Stimulated activated CD4-positive, alpha-beta T cell treated with anti-CD3 and anti-CD28 coated beads, Interleukin-4, amount 100 ng/mL, for 4 hours (primary cell): ENCODE data around the gene SGSM1.
A peak's percentile ranks its signal among the peaks of the same experiment; 100 is the strongest.
"Not testable (repeated sequence)": the region's sequence is repeated elsewhere in the genome, so short reads cannot be mapped to it uniquely, and the experiment has no call there.

Experiments
- DNase-seq, 2 experiments: peaks; one replicate each; pipeline ENCODE4 v3.0.0-alpha.2; 2020

SGSM1 gene

DNA sequence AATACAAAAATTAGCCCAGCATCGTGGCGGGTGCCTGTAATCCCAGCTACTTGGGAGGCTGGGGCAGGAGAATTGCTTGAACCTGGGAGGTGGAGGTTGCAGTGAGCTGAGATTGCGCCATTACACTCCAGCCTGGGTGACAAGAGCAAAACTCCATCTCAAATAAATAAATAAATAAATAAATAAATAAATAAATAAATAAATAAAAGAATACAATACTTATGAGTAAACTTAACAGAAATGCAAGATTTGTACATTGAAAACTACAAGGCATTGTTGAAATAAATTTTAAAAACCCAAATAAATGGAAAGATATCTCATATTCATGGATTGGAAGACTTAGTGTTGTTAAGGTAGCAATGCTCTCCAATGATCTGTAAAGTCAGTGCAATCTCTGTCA lies 101.1 kb downstream of the SGSM1 start:
- not testable (repeated sequence) for DNase-seq

DNA sequence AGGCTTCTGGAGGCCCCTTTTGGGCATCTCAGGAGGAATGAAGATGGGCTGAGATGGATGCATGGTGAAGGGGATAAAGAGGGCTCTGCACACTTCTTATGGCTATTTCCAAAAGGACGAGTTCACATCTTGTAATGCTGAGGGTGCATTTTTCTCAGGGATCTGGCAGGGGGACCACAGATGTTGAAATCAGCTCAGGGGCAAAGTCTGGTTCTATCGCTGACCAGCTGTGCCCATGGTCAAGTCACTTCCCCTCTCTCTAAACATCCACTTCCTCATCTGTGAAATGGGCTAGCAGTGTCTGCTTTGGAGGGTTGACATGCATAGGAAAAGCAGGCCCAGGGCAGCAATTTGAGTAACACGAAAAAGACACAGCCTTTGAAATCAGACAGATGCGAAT lies 114.0 kb downstream of the SGSM1 start:
- DNase-seq: no peak

GRCh38 chr22:24925586-24926427 lies 119.8 kb downstream of the SGSM1 start:
- DNase-seq: no peak

DNA sequence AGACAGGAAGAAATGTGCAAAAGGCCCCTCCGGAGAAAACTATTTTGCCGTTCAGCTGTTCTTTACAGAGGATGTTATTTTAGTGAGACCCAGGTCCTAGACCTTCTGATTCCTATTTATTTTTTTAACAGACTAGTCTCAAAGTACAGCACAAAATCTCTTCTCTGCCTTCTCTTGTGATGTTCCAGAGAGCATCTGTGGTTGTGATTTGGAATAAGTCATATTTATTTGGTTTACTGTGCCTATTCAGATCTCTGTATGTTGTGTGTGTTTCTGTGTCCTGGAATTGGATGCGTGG lies 120.4 kb downstream of the SGSM1 start:
- DNase-seq: no peak

DNA sequence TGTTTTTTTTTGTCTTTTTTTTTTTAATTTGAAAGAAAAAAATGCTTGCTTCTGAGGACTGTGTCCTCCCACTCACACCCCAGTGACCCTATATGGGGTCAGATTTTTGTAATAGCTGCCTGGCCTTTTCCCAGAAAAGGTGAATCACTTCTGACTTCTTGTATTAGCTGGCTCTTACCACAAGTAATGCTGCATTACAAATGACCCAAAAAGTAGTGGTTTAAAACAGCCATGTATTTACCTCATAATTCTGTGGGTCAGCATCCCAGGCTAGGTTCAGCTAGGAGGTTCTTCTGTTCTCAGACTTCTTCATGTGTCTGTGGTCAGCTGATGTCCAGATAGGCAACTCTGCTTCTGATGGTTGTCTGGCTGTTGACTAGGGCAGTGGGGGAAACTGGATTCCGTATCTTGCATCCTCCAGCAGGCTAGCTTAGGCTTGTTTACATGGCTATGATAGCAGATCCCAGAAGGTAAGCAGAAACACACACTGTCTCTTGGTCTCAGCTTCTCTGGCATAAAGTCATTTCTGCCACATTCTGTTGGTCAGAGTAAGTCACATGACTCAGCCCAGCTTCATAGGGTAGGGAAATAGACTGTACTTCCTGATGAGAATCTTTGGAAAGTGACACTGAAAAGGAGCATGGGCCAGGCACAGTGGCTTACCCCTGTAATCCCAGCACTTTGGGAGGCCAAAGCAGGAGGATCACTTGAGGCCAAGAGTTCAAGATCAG lies 121.0 kb downstream of the SGSM1 start:
- no peak for DNase-seq

- no peak for DNase-seq
Measured at GRCh38 chr22:24928322-24928721, 122.3 kb downstream of the SGSM1 start.

DNA sequence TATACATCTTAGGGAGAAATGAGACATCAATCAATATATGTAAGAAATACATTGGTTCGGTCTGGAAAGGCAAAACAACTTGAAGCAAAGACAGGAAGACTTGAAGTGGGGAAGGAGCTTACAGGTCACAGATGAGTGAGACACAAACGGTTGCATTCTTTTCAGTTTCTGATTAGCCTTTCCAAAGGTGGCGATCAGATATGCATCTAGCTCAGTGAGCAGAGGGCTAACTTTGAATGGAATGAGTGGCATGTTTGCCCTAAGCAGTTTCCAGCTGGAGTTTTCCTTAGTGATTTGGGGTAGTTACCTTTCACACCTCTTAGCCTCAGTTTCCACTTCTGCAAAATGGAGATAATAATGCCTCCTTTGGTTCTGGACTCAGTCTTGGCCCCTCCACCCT lies 124.7 kb downstream of the SGSM1 start:
- DNase-seq: no peak

DNA sequence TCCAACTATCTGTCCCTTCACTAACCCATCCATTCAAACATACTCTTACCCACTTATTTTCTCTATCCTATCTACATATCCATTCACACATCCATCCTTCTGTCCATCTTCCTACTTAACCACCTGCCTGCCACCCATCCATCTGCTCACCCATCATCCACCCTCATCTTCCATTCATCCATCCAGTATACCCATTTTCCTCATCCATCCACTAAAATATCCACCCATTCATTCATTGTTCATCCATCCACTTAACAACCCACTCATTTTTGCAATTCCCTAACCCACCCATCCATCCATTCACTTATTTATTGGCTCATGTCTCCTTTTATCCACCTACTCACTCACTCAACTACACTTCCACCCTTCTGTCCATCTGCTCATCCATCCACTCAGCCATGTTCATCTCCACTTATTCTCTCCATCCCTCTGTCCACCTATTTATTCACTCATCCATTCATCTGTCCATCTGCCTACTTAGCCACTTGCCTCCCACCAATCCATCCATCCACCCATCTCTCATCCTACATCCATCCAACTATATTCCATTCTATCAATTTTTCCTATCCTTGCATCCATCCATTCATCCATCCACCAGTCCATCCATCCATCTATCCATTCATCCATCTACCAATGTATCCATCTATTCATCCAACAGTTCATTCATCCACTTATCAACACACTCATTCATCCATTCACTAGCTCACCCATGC lies 129.9 kb downstream of the SGSM1 start:
- no peak for DNase-seq

GRCh38 chr22:24937114-24937513 lies 131.1 kb downstream of the SGSM1 start:
- no peak for DNase-seq

GRCh38 chr22:24938741-24939341 lies 132.8 kb downstream of the SGSM1 start:
- no peak for DNase-seq

DNA sequence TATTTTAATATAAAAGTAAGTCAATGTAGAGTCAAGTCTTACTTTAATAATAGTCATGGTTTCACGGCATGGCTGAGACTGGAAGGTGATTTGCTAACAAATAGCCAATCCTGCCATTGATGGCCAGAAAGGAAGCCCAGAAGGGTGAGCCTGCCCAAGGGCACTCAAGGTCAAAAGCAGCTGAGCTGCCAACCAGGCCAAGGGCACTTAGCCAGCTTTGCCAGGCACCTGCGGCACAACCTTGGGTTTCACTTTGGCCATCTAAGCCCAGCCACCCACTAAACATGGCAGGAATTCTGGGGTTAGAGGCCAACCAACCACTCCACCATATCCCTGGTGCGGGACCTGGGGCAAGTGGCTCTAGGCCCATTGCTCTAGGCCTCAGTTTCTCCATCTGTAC lies 136.3 kb downstream of the SGSM1 start:
- no peak for DNase-seq

GRCh38 chr22:24944217-24944937 lies 138.4 kb downstream of the SGSM1 start:
- no peak for DNase-seq

DNA sequence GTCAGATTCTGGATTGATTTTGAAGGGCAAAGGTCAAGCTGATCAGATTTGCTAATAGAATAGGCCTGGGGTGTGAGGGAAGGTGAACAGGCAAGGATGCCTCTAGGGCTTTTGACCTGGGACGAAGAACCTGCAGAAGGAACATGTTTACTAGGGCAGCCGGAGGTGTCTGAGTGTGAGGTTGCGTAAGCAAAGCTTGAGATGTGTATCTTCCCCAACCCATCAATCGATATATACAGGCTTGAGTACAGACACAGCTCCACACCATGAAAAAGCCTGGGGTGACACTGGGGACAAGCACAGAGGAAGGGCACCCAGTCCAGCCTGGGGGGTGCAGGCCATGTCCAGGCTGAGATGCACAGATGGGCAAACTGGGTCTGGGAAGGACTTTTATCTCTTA lies 139.4 kb downstream of the SGSM1 start:
- no peak for DNase-seq

- DNase-seq: no peak
Measured at GRCh38 chr22:24947383-24947782, 141.4 kb downstream of the SGSM1 start.

GRCh38 chr22:24947881-24948280 lies 141.9 kb downstream of the SGSM1 start:
- no peak for DNase-seq

DNA sequence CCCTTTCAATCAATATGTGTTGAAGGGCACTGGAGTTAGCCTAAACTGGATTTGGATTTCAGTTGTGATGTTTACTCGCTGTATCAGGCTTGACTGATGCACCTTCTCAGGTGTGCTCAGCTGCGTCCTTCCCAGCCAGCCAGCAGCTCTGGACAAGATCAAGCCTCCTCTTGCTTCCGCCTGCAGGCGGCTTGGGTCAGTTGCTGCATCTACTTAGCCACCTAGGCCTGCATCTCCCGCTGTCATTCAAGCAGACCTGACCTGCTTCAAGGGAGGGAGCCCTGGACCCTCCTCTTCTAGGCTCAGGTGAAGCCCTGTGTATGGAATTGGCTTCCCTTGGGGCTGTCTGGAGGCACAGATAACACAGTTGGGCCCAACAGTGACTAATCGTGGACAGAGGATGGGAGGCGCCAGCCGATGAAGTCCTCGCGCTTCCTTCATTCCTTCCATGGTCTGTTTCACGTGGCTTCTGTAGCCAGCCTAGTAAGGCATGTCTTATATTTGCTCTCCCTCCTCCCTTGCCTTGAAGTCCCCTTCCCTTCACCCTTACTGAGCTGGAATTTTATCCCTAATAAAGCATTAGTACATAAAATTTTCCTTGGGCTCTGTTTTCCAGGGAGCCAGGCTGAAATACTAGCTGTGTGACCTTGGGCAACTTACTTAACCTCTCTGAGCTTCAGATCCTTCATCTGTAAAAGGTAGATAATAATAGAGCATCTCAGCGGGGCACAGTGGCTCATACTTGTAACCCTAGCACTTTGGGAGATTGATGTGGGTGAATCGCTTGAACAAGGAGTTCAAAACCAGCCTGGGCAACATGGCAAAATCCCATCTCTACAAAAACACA lies 142.6 kb downstream of the SGSM1 start:
- no peak for DNase-seq

DNA sequence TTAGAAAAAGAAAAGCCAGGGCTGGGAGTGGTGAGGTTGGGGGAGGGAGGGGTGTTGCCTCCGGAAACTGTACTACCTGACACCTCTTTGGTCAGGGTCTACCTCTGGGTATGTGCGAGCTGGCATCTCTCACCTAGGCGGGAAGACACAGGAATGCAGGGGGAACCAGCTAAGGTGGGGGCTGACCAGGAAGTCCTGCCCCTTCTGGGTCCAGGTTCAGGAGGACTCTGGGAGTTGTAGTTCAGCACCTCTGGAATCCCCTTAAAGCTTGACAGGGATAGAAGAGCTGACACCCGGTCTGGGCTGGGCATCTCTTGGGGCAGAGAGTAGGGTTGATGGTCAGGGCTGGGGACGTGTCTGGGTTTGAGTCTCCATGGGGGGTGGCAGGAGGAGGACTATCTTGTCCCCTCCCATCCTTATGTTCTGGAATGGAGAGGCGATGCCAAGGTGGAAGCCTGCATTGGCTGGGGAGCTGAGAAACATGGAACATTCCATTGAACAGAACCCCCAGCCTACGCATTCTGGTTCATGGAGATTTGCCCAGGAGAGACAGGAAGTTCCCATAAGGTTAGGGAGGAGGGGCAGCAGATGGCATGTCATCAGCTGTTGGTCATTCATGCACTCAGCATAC lies 144.4 kb downstream of the SGSM1 start:
- DNase-seq: no peak

- peak; percentile 84 to 88 for DNase-seq
Measured at GRCh38 chr22:24951942-24952836, 146.2 kb downstream of the SGSM1 start, which contains the start of gene KIAA1671. KIAA1671 (plus strand) TSS chr22:24952716; CDS start chr22:25028000, 75,284 bp downstream.

- DNase-seq: no peak
Measured at GRCh38 chr22:24952837-24953383, 146.9 kb downstream of the SGSM1 start.
